Left renal cortex interstitium (tissue), 4 donors: Measurements from ENCODE around the gene ESAM. TPM values are rescaled to one million over a fixed set of nuclear protein-coding genes. Genes with fewer than 3 reads are reported as not detected.

ENCODE experiments used
- DNase-seq, 4 donors: peaks; one replicate each; pipeline ENCODE4 v3.0.0-alpha.2; 2013; ENCODE audit warnings: low read depth in 4 of 4, low spot score in 2 of 4, missing footprints in 1 of 4
- polyA plus RNA-seq, 4 donors: library from polyadenylated mRNA; unstranded; fragments of 120-200 nt; gene quantifications; one replicate each; pipeline ENCODE4 v1.2.1, GENCODE V29; 2013; ENCODE audit not compliant: insufficient read length in 4 of 4

The ESAM gene
- 10 to 100 TPM; 61.9 to 73.2 (median 72.7) TPM for polyA plus RNA-seq

- DNase-seq, result no peak
Observed at GRCh38 chr11:124762105-124762623, at the start of gene ESAM. TSS of gene ESAM (minus strand) at chr11:124762290. CDS start at chr11:124762154, 136 bp downstream.

GRCh38 chr11:124811399-124812125, 49.5 kb upstream of the ESAM start:
- no peak for DNase-seq

- no peak for DNase-seq
Observed at GRCh38 chr11:124807660-124808270, 45.7 kb upstream of the ESAM start.

GRCh38 chr11:124807201-124807600, 45.1 kb upstream of the ESAM start:
- DNase-seq, result no peak

- DNase-seq, result no peak
Observed at GRCh38 chr11:124804884-124805283, 42.8 kb upstream of the ESAM start.

GRCh38 chr11:124801636-124802312, 39.7 kb upstream of the ESAM start:
- no peak for DNase-seq

- DNase-seq, result no peak
Observed at GRCh38 chr11:124801014-124801413, 38.9 kb upstream of the ESAM start.

- DNase-seq, result peak; percentile 80 to 87 (median 84)
Observed at GRCh38 chr11:124800226-124800929, 38.3 kb upstream of the ESAM start, which contains the start of gene MSANTD2. TSS of gene MSANTD2 (minus strand) at chr11:124800406. CDS start at chr11:124800380, 26 bp downstream.

- peak in 3 of 4 donors; percentile 15 to 35 (median 20) for DNase-seq
Observed at GRCh38 chr11:124799348-124800225, 37.5 kb upstream of the ESAM start.

GRCh38 chr11:124798991-124799347, 36.9 kb upstream of the ESAM start:
- DNase-seq, result peak in 3 of 4 donors; percentile 15 to 42 (median 25)

GRCh38 chr11:124796312-124796711, 34.2 kb upstream of the ESAM start:
- DNase-seq, result no peak

- peak in 1 of 4 donors; percentile 33 for DNase-seq
Observed at GRCh38 chr11:124793466-124794278, 31.6 kb upstream of the ESAM start.

- no peak for DNase-seq
Observed at GRCh38 chr11:124791626-124792341, 29.7 kb upstream of the ESAM start.

- DNase-seq, result no peak
Observed at GRCh38 chr11:124788521-124788920, 26.4 kb upstream of the ESAM start.

GRCh38 chr11:124784051-124784450, 22.0 kb upstream of the ESAM start:
- DNase-seq, result no peak

- DNase-seq, result no peak
Observed at GRCh38 chr11:124783002-124783401, 20.9 kb upstream of the ESAM start.

GRCh38 chr11:124779568-124779967, 17.5 kb upstream of the ESAM start:
- DNase-seq, result no peak

GRCh38 chr11:124778281-124778680, 16.2 kb upstream of the ESAM start:
- no peak for DNase-seq
